ENCODE data around the gene RFESD. TPM values are rescaled to one million over a fixed set of nuclear protein-coding genes. Genes with fewer than 3 reads are reported as not detected.

Gene RFESD
- total RNA-seq, 1 donor from 2014 or later, result 5.1 TPM

GRCh38 chr5:95649842-95650620 lies 3.5 kb downstream of the RFESD start:
- no peak for ATAC-seq (ENCODE audit: poor library complexity)
- DNase-seq, result no peak
- intact Hi-C loops (cut with DNase I), result loop anchor here (5.0 kb wide), 2 partner anchors 132 to 187 kb away; no protein-coding TSS in a partner anchor

GRCh38 chr5:95652849-95653248 lies 6.3 kb downstream of the RFESD start:
- intact Hi-C loops (cut with DNase I), result loop anchor here (5.0 kb wide), 1 partner anchor 129 kb away; no protein-coding TSS in a partner anchor
- no peak for ATAC-seq (ENCODE audit: poor library complexity)
- no peak for DNase-seq

GRCh38 chr5:95654196-95654595 lies 7.6 kb downstream of the RFESD start:
- ATAC-seq (ENCODE audit: poor library complexity) (no peak), DNase-seq (no peak)
- intact Hi-C loops (cut with DNase I), result loop anchor here (5.0 kb wide), 1 partner anchor 128 kb away; no protein-coding TSS in a partner anchor

- DNase-seq (no peak), ATAC-seq (ENCODE audit: poor library complexity) (no peak)
- intact Hi-C loops (cut with DNase I), result no loop called here
Measured at GRCh38 chr5:95655575-95655974, 9.0 kb downstream of the RFESD start.

- intact Hi-C loops (cut with DNase I), result no loop called here
- ATAC-seq (ENCODE audit: poor library complexity) (no peak), DNase-seq (no peak)
Measured at GRCh38 chr5:95660060-95660459, 13.5 kb downstream of the RFESD start.

- intact Hi-C loops (cut with DNase I), result no loop called here
- no peak for ATAC-seq (ENCODE audit: poor library complexity)
- no peak for DNase-seq
Measured at GRCh38 chr5:95662946-95663345, 16.4 kb downstream of the RFESD start.

GRCh38 chr5:95664204-95664786 lies 17.7 kb downstream of the RFESD start:
- DNase-seq (no peak), ATAC-seq (ENCODE audit: poor library complexity) (peak; percentile 60)
- intact Hi-C loops (cut with DNase I), result loop anchor here (2.0 kb wide), 1 partner anchor 183 kb away; no protein-coding TSS in a partner anchor

- DNase-seq, result no peak
Measured at GRCh38 chr5:95667061-95667618, 20.6 kb downstream of the RFESD start.

GRCh38 chr5:95667678-95668077 lies 21.1 kb downstream of the RFESD start:
- no peak for DNase-seq
- intact Hi-C loops (cut with DNase I), result loop anchor here (5.0 kb wide), 1 partner anchor 70 kb away; no protein-coding TSS in a partner anchor
- ATAC-seq (ENCODE audit: poor library complexity), result no peak

More at GRCh38 chr5:95667061-95667618, 20.6 kb downstream of the RFESD start:
- intact Hi-C loops (cut with DNase I), result loop anchor here (5.0 kb wide), 1 partner anchor 70 kb away; no protein-coding TSS in a partner anchor
- no peak for ATAC-seq (ENCODE audit: poor library complexity)

- DNase-seq (no peak), ATAC-seq (ENCODE audit: poor library complexity) (no peak)
- intact Hi-C loops (cut with DNase I), result loop anchor here (5.0 kb wide), 1 partner anchor 69 kb away; no protein-coding TSS in a partner anchor
Measured at GRCh38 chr5:95668216-95668615, 21.6 kb downstream of the RFESD start.

GRCh38 chr5:95668728-95669127 lies 22.2 kb downstream of the RFESD start:
- no peak for DNase-seq
- intact Hi-C loops (cut with DNase I), result loop anchor here (5.0 kb wide), 1 partner anchor 69 kb away; no protein-coding TSS in a partner anchor
- ATAC-seq (ENCODE audit: poor library complexity), result no peak

- intact Hi-C loops (cut with DNase I), result loop anchor here (5.0 kb wide), 1 partner anchor 68 kb away; no protein-coding TSS in a partner anchor
- ATAC-seq (ENCODE audit: poor library complexity), result peak; percentile 93
- peak; percentile 75 for DNase-seq
Measured at GRCh38 chr5:95669540-95669939, 23.0 kb downstream of the RFESD start.

- DNase-seq, result no peak
- intact Hi-C loops (cut with DNase I), result loop anchor here (5.0 kb wide), 1 partner anchor 67 kb away; no protein-coding TSS in a partner anchor
- no peak for ATAC-seq (ENCODE audit: poor library complexity)
Measured at GRCh38 chr5:95669985-95670384, 23.4 kb downstream of the RFESD start.

- intact Hi-C loops (cut with DNase I), result no loop called here
- no peak for DNase-seq
- ATAC-seq (ENCODE audit: poor library complexity), result no peak
Measured at GRCh38 chr5:95670568-95670967, 24.0 kb downstream of the RFESD start.

GRCh38 chr5:95671826-95672225 lies 25.2 kb downstream of the RFESD start:
- intact Hi-C loops (cut with DNase I), result no loop called here
- ATAC-seq (ENCODE audit: poor library complexity) (no peak), DNase-seq (no peak)

- DNase-seq (no peak), ATAC-seq (ENCODE audit: poor library complexity) (no peak)
- intact Hi-C loops (cut with DNase I), result no loop called here
Measured at GRCh38 chr5:95672641-95673040, 26.1 kb downstream of the RFESD start.

- ATAC-seq (ENCODE audit: poor library complexity) (peak; percentile 69), DNase-seq (peak; percentile 53)
- intact Hi-C loops (cut with DNase I), result no loop called here
Measured at GRCh38 chr5:95673081-95673480, 26.5 kb downstream of the RFESD start.

- DNase-seq (no peak), ATAC-seq (ENCODE audit: poor library complexity) (no peak)
- intact Hi-C loops (cut with DNase I), result no loop called here
Measured at GRCh38 chr5:95682891-95683290, 36.3 kb downstream of the RFESD start, which contains the start of gene SPATA9. Gene SPATA9, minus strand, starts transcription at chr5:95682991. Its CDS starts 137 bp downstream, at chr5:95682854.

GRCh38 chr5:95684361-95684760 lies 37.8 kb downstream of the RFESD start:
- ATAC-seq (ENCODE audit: poor library complexity) (no peak), DNase-seq (no peak)
- intact Hi-C loops (cut with DNase I), result no loop called here

All from Right ventricle myocardium superior (tissue), 1 donor.